Retina (tissue), 1 donor: Measurements from ENCODE around the gene MRC2.
"Not testable (repeated sequence)": the region's sequence is repeated elsewhere in the genome, so short reads cannot be mapped to it uniquely, and the experiment has no call there.

ENCODE experiments used
- DNase-seq: peaks from one replicate; pipeline ENCODE4 v3.0.0-alpha.2; 2016

MRC2 gene

GRCh38 chr17:62684179-62684578 lies 56.7 kb downstream of the MRC2 start:
- no peak for DNase-seq

- DNase-seq = no peak
Measured at GRCh38 chr17:62687997-62688396, 60.5 kb downstream of the MRC2 start.

- DNase-seq = no peak
Measured at GRCh38 chr17:62688398-62689160, 61.1 kb downstream of the MRC2 start.

- no peak for DNase-seq
Measured at GRCh38 chr17:62689441-62690167, 62.1 kb downstream of the MRC2 start.

- no peak for DNase-seq
Measured at GRCh38 chr17:62690168-62690897, 62.9 kb downstream of the MRC2 start.

GRCh38 chr17:62691589-62691915 lies 64.1 kb downstream of the MRC2 start:
- not testable (repeated sequence) for DNase-seq

- no peak for DNase-seq
Measured at GRCh38 chr17:62692159-62692651, 64.7 kb downstream of the MRC2 start.

- DNase-seq = no peak
Measured at GRCh38 chr17:62692721-62693431, 65.4 kb downstream of the MRC2 start.

GRCh38 chr17:62693616-62694409 lies 66.3 kb downstream of the MRC2 start:
- peak; percentile 31 for DNase-seq

- not testable (repeated sequence) for DNase-seq
Measured at GRCh38 chr17:62695093-62695738, 67.7 kb downstream of the MRC2 start.

GRCh38 chr17:62696256-62696655 lies 68.8 kb downstream of the MRC2 start:
- no peak for DNase-seq

- no peak for DNase-seq
Measured at GRCh38 chr17:62696726-62697490, 69.4 kb downstream of the MRC2 start.

GRCh38 chr17:62698459-62698858 lies 71.0 kb downstream of the MRC2 start:
- not testable (repeated sequence) for DNase-seq

- no peak for DNase-seq
Measured at GRCh38 chr17:62700964-62701705, 73.7 kb downstream of the MRC2 start.

GRCh38 chr17:62701706-62702085 lies 74.2 kb downstream of the MRC2 start:
- DNase-seq = no peak

GRCh38 chr17:62702746-62703260 lies 75.3 kb downstream of the MRC2 start:
- DNase-seq = no peak

GRCh38 chr17:62703261-62703775 lies 75.8 kb downstream of the MRC2 start:
- no peak for DNase-seq

- peak; percentile 87 for DNase-seq
Measured at GRCh38 chr17:62703776-62704380, 76.4 kb downstream of the MRC2 start.

- peak; percentile 71 for DNase-seq
Measured at GRCh38 chr17:62704381-62704971, 77.0 kb downstream of the MRC2 start.
